ENCODE measurements around the gene SLBP.
A peak's percentile ranks its signal among the peaks of the same experiment; 100 is the strongest.

SLBP gene

GRCh38 chr4:1746265-1746691 is 34.2 kb upstream of the SLBP start:
- ChIA-PET CTCF (interaction anchor here (0.6 to 6.6 kb wide), 9 partner anchors 12 to 66 kb away, joined by 3 to 116 read pairs (median 4); partner anchors contain the start of gene FGFR3), POLR2A (interaction anchor here (0.5 to 1.7 kb wide), 2 partner anchors 66 to 1926 kb away, joined by 3 to 5 read pairs; no protein-coding TSS in a partner anchor)
- TF ChIP-seq SUZ12 (IDR thresholded peaks at IDR 0.05) (no peak), NFRKB (IDR thresholded peaks at IDR 0.05) (no peak), BHLHE40 (IDR thresholded peaks at IDR 0.05; ENCODE audit: borderline replicate concordance) (no peak), L3MBTL2 (conservative IDR thresholded peaks at IDR 0.05) (no peak), LEF1 (IDR thresholded peaks at IDR 0.05; ENCODE audit: borderline replicate concordance) (no peak), FOXK2 (IDR thresholded peaks at IDR 0.05) (no peak), FOXA1 (IDR thresholded peaks at IDR 0.05) (no peak)
- DNase-seq (ENCODE audit: extremely low spot score) = peak; percentile 89

- DNase-seq (ENCODE audit: extremely low spot score) = no peak
- CTCF ChIA-PET = interaction anchor here (0.8 to 6.6 kb wide), 6 partner anchors 13 to 117 kb away, joined by 4 to 116 read pairs (median 4); no protein-coding TSS in a partner anchor
- POLR2A ChIA-PET = interaction anchor here (1.8 kb wide), 1 partner anchor 25 kb away, joined by 5 read pairs; the partner anchor contains the start of genes TACC3 and TMEM129
- TF ChIP-seq SP1 (IDR thresholded peaks at IDR 0.05) (no peak), LEF1 (IDR thresholded peaks at IDR 0.05; ENCODE audit: borderline replicate concordance) (no peak), ELF4 (IDR thresholded peaks at IDR 0.05) (no peak), HDGF (IDR thresholded peaks at IDR 0.05; ENCODE audit: borderline replicate concordance) (no peak), CTBP1 (IDR thresholded peaks at IDR 0.05; ENCODE audit: borderline replicate concordance) (no peak), FOXM1 (IDR thresholded peaks at IDR 0.05; ENCODE audit: borderline replicate concordance) (no peak), L3MBTL2 (conservative IDR thresholded peaks at IDR 0.05) (no peak), SUZ12 (IDR thresholded peaks at IDR 0.05) (no peak), ZNF384 (IDR thresholded peaks at IDR 0.05) (no peak), FOXK2 (IDR thresholded peaks at IDR 0.05) (no peak), ARNT (IDR thresholded peaks at IDR 0.05) (no peak), TARDBP (IDR thresholded peaks at IDR 0.05) (no peak), BHLHE40 (IDR thresholded peaks at IDR 0.05; ENCODE audit: borderline replicate concordance) (no peak), NFRKB (IDR thresholded peaks at IDR 0.05) (no peak), PKNOX1 (IDR thresholded peaks at IDR 0.05) (no peak), FOXA1 (IDR thresholded peaks at IDR 0.05) (no peak)
These were observed 33.6 kb upstream of the SLBP start for GRCh38 chr4:1745697-1746096.

- DNase-seq (ENCODE audit: extremely low spot score) = no peak
- TF ChIP-seq NFRKB (IDR thresholded peaks at IDR 0.05) = no peak
- TF ChIP-seq ARNT (IDR thresholded peaks at IDR 0.05) = no peak
- TF ChIP-seq FOXK2 (IDR thresholded peaks at IDR 0.05) = no peak
- TF ChIP-seq HDGF (IDR thresholded peaks at IDR 0.05; ENCODE audit: borderline replicate concordance) = no peak
- no peak for TF ChIP-seq BHLHE40 (IDR thresholded peaks at IDR 0.05; ENCODE audit: borderline replicate concordance)
- TF ChIP-seq LEF1 (IDR thresholded peaks at IDR 0.05; ENCODE audit: borderline replicate concordance) = no peak
- no peak for TF ChIP-seq ZNF384 (IDR thresholded peaks at IDR 0.05)
- no peak for TF ChIP-seq ELF4 (IDR thresholded peaks at IDR 0.05)
- no peak for TF ChIP-seq FOXA1 (IDR thresholded peaks at IDR 0.05)
- no peak for TF ChIP-seq TARDBP (IDR thresholded peaks at IDR 0.05)
- TF ChIP-seq CTBP1 (IDR thresholded peaks at IDR 0.05; ENCODE audit: borderline replicate concordance) = no peak
- TF ChIP-seq SP1 (IDR thresholded peaks at IDR 0.05) = no peak
- no peak for TF ChIP-seq L3MBTL2 (conservative IDR thresholded peaks at IDR 0.05)
- no peak for TF ChIP-seq FOXM1 (IDR thresholded peaks at IDR 0.05; ENCODE audit: borderline replicate concordance)
- no peak for TF ChIP-seq SUZ12 (IDR thresholded peaks at IDR 0.05)
- TF ChIP-seq PKNOX1 (IDR thresholded peaks at IDR 0.05) = no peak
- POLR2A ChIA-PET = interaction anchor here (1.3 to 1.8 kb wide), 2 partner anchors 15 to 24 kb away, joined by 4 to 5 read pairs; partner anchors contain the start of genes TACC3 and TMEM129
- CTCF ChIA-PET = interaction anchor here (0.8 to 6.6 kb wide), 6 partner anchors 13 to 116 kb away, joined by 4 to 116 read pairs (median 4); no protein-coding TSS in a partner anchor
These were observed 33.0 kb upstream of the SLBP start for GRCh38 chr4:1745165-1745564.

GRCh38 chr4:1744552-1744951 is 32.4 kb upstream of the SLBP start:
- no peak for TF ChIP-seq FOXM1 (IDR thresholded peaks at IDR 0.05; ENCODE audit: borderline replicate concordance)
- TF ChIP-seq ARNT (IDR thresholded peaks at IDR 0.05) = no peak
- TF ChIP-seq L3MBTL2 (conservative IDR thresholded peaks at IDR 0.05) = no peak
- no peak for TF ChIP-seq ELF4 (IDR thresholded peaks at IDR 0.05)
- no peak for TF ChIP-seq ZNF384 (IDR thresholded peaks at IDR 0.05)
- no peak for TF ChIP-seq SP1 (IDR thresholded peaks at IDR 0.05)
- no peak for TF ChIP-seq NFRKB (IDR thresholded peaks at IDR 0.05)
- TF ChIP-seq FOXK2 (IDR thresholded peaks at IDR 0.05) = no peak
- no peak for TF ChIP-seq SUZ12 (IDR thresholded peaks at IDR 0.05)
- TF ChIP-seq HDGF (IDR thresholded peaks at IDR 0.05; ENCODE audit: borderline replicate concordance) = no peak
- no peak for TF ChIP-seq BHLHE40 (IDR thresholded peaks at IDR 0.05; ENCODE audit: borderline replicate concordance)
- no peak for TF ChIP-seq TARDBP (IDR thresholded peaks at IDR 0.05)
- no peak for TF ChIP-seq CTBP1 (IDR thresholded peaks at IDR 0.05; ENCODE audit: borderline replicate concordance)
- TF ChIP-seq PKNOX1 (IDR thresholded peaks at IDR 0.05) = no peak
- no peak for TF ChIP-seq LEF1 (IDR thresholded peaks at IDR 0.05; ENCODE audit: borderline replicate concordance)
- no peak for TF ChIP-seq FOXA1 (IDR thresholded peaks at IDR 0.05)
- ChIA-PET POLR2A (interaction anchor here (0.6 to 1.8 kb wide), 4 partner anchors 15 to 64 kb away, joined by 3 to 5 read pairs (median 4); partner anchors contain the start of genes TACC3 and TMEM129), CTCF (interaction anchor here (0.7 to 6.6 kb wide), 4 partner anchors 14 to 74 kb away, joined by 3 to 116 read pairs (median 4); no protein-coding TSS in a partner anchor)
- no peak for DNase-seq (ENCODE audit: extremely low spot score)

GRCh38 chr4:1743975-1744374 is 31.9 kb upstream of the SLBP start:
- DNase-seq (ENCODE audit: extremely low spot score) = no peak
- ChIA-PET CTCF (interaction anchor here (1.7 to 6.6 kb wide), 3 partner anchors 14 to 68 kb away, joined by 4 to 116 read pairs (median 5); no protein-coding TSS in a partner anchor), POLR2A (interaction anchor here (0.6 to 1.8 kb wide), 4 partner anchors 14 to 65 kb away, joined by 3 to 5 read pairs (median 4); partner anchors contain the start of genes TACC3 and TMEM129)
- TF ChIP-seq FOXK2 (IDR thresholded peaks at IDR 0.05) = no peak
- no peak for TF ChIP-seq CTBP1 (IDR thresholded peaks at IDR 0.05; ENCODE audit: borderline replicate concordance)
- TF ChIP-seq LEF1 (IDR thresholded peaks at IDR 0.05; ENCODE audit: borderline replicate concordance) = no peak
- TF ChIP-seq BHLHE40 (IDR thresholded peaks at IDR 0.05; ENCODE audit: borderline replicate concordance) = no peak
- TF ChIP-seq FOXA1 (IDR thresholded peaks at IDR 0.05) = no peak
- no peak for TF ChIP-seq SP1 (IDR thresholded peaks at IDR 0.05)
- no peak for TF ChIP-seq TARDBP (IDR thresholded peaks at IDR 0.05)
- TF ChIP-seq PKNOX1 (IDR thresholded peaks at IDR 0.05) = no peak
- no peak for TF ChIP-seq ARNT (IDR thresholded peaks at IDR 0.05)
- no peak for TF ChIP-seq NFRKB (IDR thresholded peaks at IDR 0.05)
